HepG2 (cell line): ENCODE results near the gene IGIP. TPM values are rescaled to one million over a fixed set of nuclear protein-coding genes. Genes with fewer than 3 reads are reported as not detected.

Experiments
- ATAC-seq: fragments of 200-7000 bp; cut with Tn5 transposase; 3 replicates; pipeline ENCODE4 v1.9.1; 2020; ENCODE audit warnings: mild to moderate bottlenecking, moderate library complexity
- BruUV-seq: library from RNA; stranded (reverse); fragments of 400-500 nt; replicated peaks from 2 replicates; lab custom pipeline; 2021; lab: Mats Ljungman, UMichigan
- CTCF ChIA-PET: fragments of 300-600 bp; formaldehyde crosslinking; extraction: SDS; loops from one replicate; lab custom pipeline; 2021; ENCODE audit warnings: low total read pairs, inconsistent platforms, low intra/inter-chr PET ratio; lab: Yijun Ruan, JAX
- POLR2A ChIA-PET: fragments of 350-600 bp; sonication (Branson Sonifier 250); formaldehyde crosslinking; loops from one replicate; lab custom pipeline; 2020; ENCODE audit warnings: antibody characterized with exemption, inconsistent platforms; lab: Yijun Ruan, JAX
- DNase-seq: peaks from one replicate; pipeline ENCODE4 v3.0.0-alpha.2; 2015; ENCODE audit warnings: low spot score
- FAIRE-seq: peaks from 3 replicates; lab custom pipeline; 2011; peaks lifted over from hg19 to GRCh38; lab: Jason Lieb, UNC
- H2AFZ ChIP-seq: one replicate; pipeline ENCODE4 v1.6.1; 2011; ENCODE audit warnings: low read length, inconsistent platforms
- H3K27ac ChIP-seq: fragments of 300-600 bp; 3 replicates; pipeline ENCODE4 v1.8.0; 2011; ENCODE audit warnings: mixed run types, mild to moderate bottlenecking, mixed read lengths, low read length, inconsistent platforms; ENCODE audit not compliant: insufficient read depth; ENCODE audit errors: extremely low read length
- H3K27me3 ChIP-seq, 2 experiments: fragments of 200-600 bp in 1 of 2; 2 replicates in 1 of 2; 3 replicates in 1 of 2; pipeline versions ENCODE4 v1.6.0 to v1.8.0; 2011; ENCODE audit warnings: low read length in 2 of 2, mild to moderate bottlenecking in 2 of 2, moderate library complexity in 2 of 2, inconsistent platforms in 1 of 2; ENCODE audit not compliant: insufficient read depth in 2 of 2, control insufficient read depth in 1 of 2
- H3K36me3 ChIP-seq, 2 experiments: fragments of 200-600 bp in 1 of 2; replicated peaks in 1 of 2; 2 replicates in 1 of 2; 3 replicates in 1 of 2; pipeline versions ENCODE4 v1.5.1 to v1.8.0; 2011; ENCODE audit warnings: low read length in 2 of 2, inconsistent platforms in 1 of 2; ENCODE audit not compliant: insufficient read depth in 2 of 2, control insufficient read depth in 1 of 2
- H3K4me1 ChIP-seq: 2 replicates; pipeline ENCODE4 v1.5.1; 2012; ENCODE audit warnings: low read length, inconsistent platforms; ENCODE audit not compliant: insufficient read depth
- H3K4me2 ChIP-seq: 2 replicates; pipeline ENCODE4 v1.6.0; 2011; ENCODE audit warnings: low read depth, low read length, inconsistent platforms
- H3K4me3 ChIP-seq, 3 experiments: fragments of 200-600 bp in 1 of 3; sonication (generic), shearing (Covaris generic) in 1 of 3; replicated peaks in 1 of 3; 2 replicates each; pipeline ENCODE4 v1.5.1; 2011 to 2016; ENCODE audit warnings: low read length in 3 of 3, inconsistent platforms in 2 of 3, low read depth in 2 of 3, mild to moderate bottlenecking in 2 of 3, control low read depth in 1 of 3, mixed read lengths in 1 of 3; ENCODE audit not compliant: insufficient read depth in 1 of 3
- H3K79me2 ChIP-seq: one replicate; pipeline ENCODE4 v1.6.1; 2011; ENCODE audit warnings: low read length, inconsistent platforms; ENCODE audit not compliant: insufficient read depth
- H3K9ac ChIP-seq: 2 replicates; pipeline ENCODE4 v1.6.0; 2011; ENCODE audit warnings: mild to moderate bottlenecking, low read depth, low read length, inconsistent platforms; ENCODE audit not compliant: insufficient read depth
- H3K9me3 ChIP-seq: 2 replicates; pipeline ENCODE4 v1.5.1; 2012; ENCODE audit warnings: mild to moderate bottlenecking, low read length
- H4K20me1 ChIP-seq: 2 replicates; pipeline ENCODE4 v1.6.0; 2011; ENCODE audit warnings: inconsistent platforms, mild to moderate bottlenecking, low read length, moderate library complexity; ENCODE audit not compliant: insufficient read depth
- DPF2 ChIP-seq: sonication (generic); formaldehyde crosslinking; IDR thresholded peaks from 2 replicates; pipeline ENCODE4 v1.4.0; 2020; ENCODE audit warnings: mild to moderate bottlenecking, low read depth, missing genetic modification reagents, borderline replicate concordance
- ETV5 ChIP-seq: IDR thresholded peaks from 2 replicates; pipeline ENCODE4 v1.6.1; 2018; ENCODE audit warnings: missing biosample characterization, missing genetic modification reagents, inconsistent platforms, borderline replicate concordance
- FOXM1 ChIP-seq: sonication (generic); formaldehyde crosslinking; IDR thresholded peaks from 2 replicates; pipeline ENCODE4 v1.5.0; 2020; ENCODE audit warnings: missing genetic modification reagents
- NFE2 ChIP-seq: sonication (generic); formaldehyde crosslinking; IDR thresholded peaks from 2 replicates; pipeline ENCODE4 v1.4.0; 2020; ENCODE audit warnings: missing genetic modification reagents
- NFE2L1 ChIP-seq: sonication (generic); formaldehyde crosslinking; IDR thresholded peaks from 2 replicates; pipeline ENCODE4 v1.4.0; 2020; ENCODE audit warnings: missing genetic modification reagents, mild to moderate bottlenecking, borderline replicate concordance
- RCOR2 ChIP-seq: IDR thresholded peaks from 2 replicates; pipeline ENCODE4 v1.6.1; 2016; ENCODE audit warnings: missing biosample characterization, missing genetic modification reagents
- RFXAP ChIP-seq: sonication (generic); formaldehyde crosslinking; IDR thresholded peaks from 2 replicates; pipeline ENCODE4 v1.4.0; 2020; ENCODE audit warnings: missing genetic modification reagents, borderline replicate concordance
- SMAD1 ChIP-seq: sonication (generic); formaldehyde crosslinking; IDR thresholded peaks from 2 replicates; pipeline ENCODE4 v1.4.0; 2020; ENCODE audit warnings: missing genetic modification reagents, low read depth, mild to moderate bottlenecking, borderline replicate concordance
- THAP11 ChIP-seq: IDR thresholded peaks from 2 replicates; pipeline ENCODE4 v1.6.1; 2016; ENCODE audit warnings: missing biosample characterization, missing genetic modification reagents
- ZNF317 ChIP-seq: sonication (generic); formaldehyde crosslinking; IDR thresholded peaks from 2 replicates; pipeline ENCODE4 v1.5.0; 2020; ENCODE audit warnings: mild to moderate bottlenecking, missing genetic modification reagents
- ZNF331 ChIP-seq: sonication (generic); formaldehyde crosslinking; IDR thresholded peaks from 2 replicates; pipeline ENCODE4 v1.4.0; 2020; ENCODE audit warnings: missing genetic modification reagents
- ZNF558 ChIP-seq: sonication (generic); formaldehyde crosslinking; IDR thresholded peaks from 2 replicates; pipeline ENCODE4 v1.9.0; 2022; ENCODE audit warnings: mild to moderate bottlenecking, missing genetic modification reagents, borderline replicate concordance
- WGBS: methylation state at CpG from one replicate; pipeline ENCODE4 v1.1.6; 2017; ENCODE audit warnings: low lambda C conversion rate; 5-methylcytosine and 5-hydroxymethylcytosine counted together
- in situ Hi-C: cut with HindIII; loops from 2 replicates; pipeline ENCODE4 v1.10.0; 2017; ENCODE audit warnings: low pct_unique_long_range_greater_than_20kb; ENCODE audit not compliant: extremely low pct_ligation_motif_present
- intact Hi-C: fragments of 100-400 bp; cut with micrococcal nuclease; formaldehyde crosslinking; loops from one replicate; pipeline ENCODE4 v1.10.0; 2022; ENCODE audit not compliant: unreplicated experiment
- polyA plus RNA-seq, 8 experiments: library from polyadenylated mRNA; depleted of rRNA in 3 of 8; stranded (reverse) in 7 of 8; unstranded in 1 of 8; fragments of >200 nt; fragmentation: Illumina TruSeq in 4 of 8; extraction: Trizol in 4 of 8; gene quantifications; 2 replicates each; pipeline versions ENCODE4 v1.2.1 to v1.2.3, GENCODE V29; 2011 to 2016; ENCODE audit warnings: low read depth in 4 of 8, missing spikeins in 1 of 8, mixed read lengths in 1 of 8; ENCODE audit not compliant: insufficient read depth in 1 of 8
- total RNA-seq, 5 experiments: library from RNA; depleted of rRNA; stranded (reverse); fragments of >200 nt; fragmentation: Illumina TruSeq; extraction: Trizol; gene quantifications; 2 replicates each; pipeline ENCODE4 v1.2.3, GENCODE V29; 2016; ENCODE audit warnings: low read depth in 1 of 5
- TF ChIP-seq, protein P1 (sequence below): sonication (generic); formaldehyde crosslinking; IDR thresholded peaks from 2 replicates; pipeline ENCODE4 v1.8.0; 2022; ENCODE audit warnings: missing genetic modification reagents, mild to moderate bottlenecking, inconsistent platforms, borderline replicate concordance
- TF ChIP-seq, protein P2 (sequence below): sonication (generic); formaldehyde crosslinking; IDR thresholded peaks from 2 replicates; pipeline ENCODE4 v1.4.0; 2020; ENCODE audit warnings: missing genetic modification reagents, borderline replicate concordance
- TF ChIP-seq, protein P3 (sequence below): sonication (generic); formaldehyde crosslinking; IDR thresholded peaks from 2 replicates; pipeline ENCODE4 v1.8.1; 2023; ENCODE audit warnings: missing genetic modification reagents, mild to moderate bottlenecking, borderline replicate concordance

IGIP gene
- total and polyA plus RNA-seq, 2 of the 13 experiments (the other 11 are each of a cell fraction or from before 2014, with no cell fraction given): 1.7 to 2.1 TPM

DNA sequence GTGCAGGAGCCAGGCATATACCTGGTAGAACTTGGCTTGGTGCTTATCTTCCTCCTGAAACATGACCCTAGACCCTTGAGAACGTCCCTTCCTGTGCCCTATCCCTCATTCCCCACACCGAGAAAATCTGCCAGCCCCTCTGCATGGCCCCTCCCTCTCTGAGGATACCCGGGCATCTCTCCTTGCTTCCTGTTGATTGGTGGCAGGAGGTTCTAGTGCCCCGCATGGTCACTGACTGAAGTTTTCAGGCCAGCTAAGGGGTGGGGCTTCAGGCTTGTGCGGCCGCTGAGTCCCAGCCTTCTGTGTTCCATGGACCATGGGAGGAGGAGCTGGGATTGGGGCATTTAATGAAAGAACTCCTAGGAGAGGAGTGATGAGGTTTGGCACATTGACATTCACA lies 22.8 kb downstream of the IGIP start (continued):
- TF ChIP-seq, protein P1, sequence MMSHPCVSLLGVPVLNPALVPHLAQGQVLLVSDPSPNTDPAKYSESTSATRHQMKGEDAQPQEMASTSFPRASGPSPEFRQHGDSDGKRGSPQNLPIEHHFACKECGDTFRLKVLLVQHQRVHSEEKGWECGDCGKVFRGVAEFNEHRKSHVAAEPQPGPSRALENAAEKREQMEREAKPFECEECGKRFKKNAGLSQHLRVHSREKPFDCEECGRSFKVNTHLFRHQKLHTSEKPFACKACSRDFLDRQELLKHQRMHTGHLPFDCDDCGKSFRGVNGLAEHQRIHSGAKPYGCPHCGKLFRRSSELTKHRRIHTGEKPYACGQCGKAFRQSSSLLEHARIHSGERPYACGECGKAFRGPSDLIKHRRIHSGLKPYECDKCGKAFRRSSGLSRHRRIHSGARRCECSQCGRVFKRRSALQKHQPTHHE (CRISPR knock-in tag): no peak
- no peak for TF ChIP-seq NFE2L1 (CRISPR knock-in tag)
- no peak for TF ChIP-seq DPF2 (CRISPR knock-in tag)
- TF ChIP-seq FOXM1 (CRISPR knock-in tag): no peak
- no peak for TF ChIP-seq RCOR2 (CRISPR knock-in tag)
- no peak for TF ChIP-seq ZNF317 (CRISPR knock-in tag)
- TF ChIP-seq, protein P2, sequence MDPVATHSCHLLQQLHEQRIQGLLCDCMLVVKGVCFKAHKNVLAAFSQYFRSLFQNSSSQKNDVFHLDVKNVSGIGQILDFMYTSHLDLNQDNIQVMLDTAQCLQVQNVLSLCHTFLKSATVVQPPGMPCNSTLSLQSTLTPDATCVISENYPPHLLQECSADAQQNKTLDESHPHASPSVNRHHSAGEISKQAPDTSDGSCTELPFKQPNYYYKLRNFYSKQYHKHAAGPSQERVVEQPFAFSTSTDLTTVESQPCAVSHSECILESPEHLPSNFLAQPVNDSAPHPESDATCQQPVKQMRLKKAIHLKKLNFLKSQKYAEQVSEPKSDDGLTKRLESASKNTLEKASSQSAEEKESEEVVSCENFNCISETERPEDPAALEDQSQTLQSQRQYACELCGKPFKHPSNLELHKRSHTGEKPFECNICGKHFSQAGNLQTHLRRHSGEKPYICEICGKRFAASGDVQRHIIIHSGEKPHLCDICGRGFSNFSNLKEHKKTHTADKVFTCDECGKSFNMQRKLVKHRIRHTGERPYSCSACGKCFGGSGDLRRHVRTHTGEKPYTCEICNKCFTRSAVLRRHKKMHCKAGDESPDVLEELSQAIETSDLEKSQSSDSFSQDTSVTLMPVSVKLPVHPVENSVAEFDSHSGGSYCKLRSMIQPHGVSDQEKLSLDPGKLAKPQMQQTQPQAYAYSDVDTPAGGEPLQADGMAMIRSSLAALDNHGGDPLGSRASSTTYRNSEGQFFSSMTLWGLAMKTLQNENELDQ: no peak
- TF ChIP-seq ZNF558 (CRISPR knock-in tag): no peak
- TF ChIP-seq, all 625 proteins: peak for 0

DNA sequence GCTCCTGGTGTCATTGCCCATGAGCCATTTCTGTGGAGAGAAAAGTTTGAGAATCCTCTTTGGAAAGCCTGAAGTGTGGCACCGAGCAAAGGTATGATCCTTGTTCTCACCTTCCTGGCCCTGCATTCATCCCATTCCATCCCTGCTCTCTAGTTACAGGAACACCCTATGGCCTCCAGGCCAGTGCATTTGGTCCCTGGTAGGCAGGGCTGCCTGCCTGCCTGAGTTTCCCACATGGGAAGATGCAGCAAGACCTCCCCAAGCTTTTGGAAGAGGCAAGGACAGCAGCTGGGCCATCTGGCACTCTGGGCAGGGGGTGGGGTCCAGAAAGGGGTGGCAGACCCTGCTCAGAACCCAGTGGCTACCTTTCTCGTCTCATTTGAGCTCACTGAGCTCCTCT lies 24.5 kb downstream of the IGIP start:
- no peaks in the 10 kb centered on the region for H3K79me2 ChIP-seq
- no peak for DNase-seq
- no peak overlapping the region for H3K4me3 ChIP-seq
- no peaks in the 10 kb centered on the region for H3K9me3 ChIP-seq
- intact Hi-C loops (no loop called here), in situ Hi-C loops (no loop called here)
- H3K36me3 ChIP-seq: no peaks in the 10 kb centered on the region
- no TSS peak for BruUV-seq
- 61% methylated on average over 2 of the region's 2 CpGs for WGBS
- H3K4me1 ChIP-seq: peaks cover 28% of the 10 kb centered on the region
- POLR2A ChIA-PET: no interaction called here
- H3K4me2 ChIP-seq: no peak overlapping the region
- peaks cover 0 to 5% of the 10 kb centered on the region in 2 experiments; a peak in 1 of 5 replicates for H3K27me3 ChIP-seq
- TF ChIP-seq RFXAP (CRISPR knock-in tag): no peak
- no peak for TF ChIP-seq THAP11 (CRISPR knock-in tag)
- no peak for TF ChIP-seq ZNF331 (CRISPR knock-in tag)
- no peak for TF ChIP-seq SMAD1
- TF ChIP-seq, protein P3, sequence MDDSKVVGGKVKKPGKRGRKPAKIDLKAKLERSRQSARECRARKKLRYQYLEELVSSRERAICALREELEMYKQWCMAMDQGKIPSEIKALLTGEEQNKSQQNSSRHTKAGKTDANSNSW (CRISPR knock-in tag): no peak
- TF ChIP-seq NFE2: no peak
- TF ChIP-seq ETV5 (CRISPR knock-in tag): no peak
- TF ChIP-seq, all 625 proteins: peak for 0
- no peak for FAIRE-seq
- no peak overlapping the region for H3K9ac ChIP-seq
- ATAC-seq: no peak
- H2AFZ ChIP-seq: no peak overlapping the region
- no peak overlapping the region for H3K27ac ChIP-seq
- H4K20me1 ChIP-seq: peaks cover 9% of the 10 kb centered on the region
- CTCF ChIA-PET: no interaction called here
